Measurements from ENCODE around the gene CACNA1B.

DNA sequence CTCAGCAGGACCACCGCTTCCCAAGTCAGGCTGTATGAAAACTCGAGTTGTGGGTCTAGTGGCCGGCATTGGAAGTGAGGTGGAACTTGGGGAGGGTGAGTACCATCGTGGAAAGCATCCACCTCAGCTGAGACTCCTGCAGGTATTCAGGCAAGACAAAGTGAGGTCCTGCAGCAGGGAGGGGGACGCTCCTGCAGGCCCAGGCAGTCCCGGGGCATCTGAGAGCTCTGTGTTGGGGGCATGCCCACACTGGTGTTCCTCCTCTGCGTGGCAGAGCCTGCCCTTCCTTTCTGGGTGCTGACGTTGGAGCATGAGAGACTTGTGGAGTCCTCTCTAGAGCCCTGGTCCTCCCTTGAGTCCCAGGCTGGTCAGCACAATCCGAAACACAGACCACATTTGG is 187.7 kb downstream of the CACNA1B start:
- TF ChIP-seq POLR2A (IDR thresholded peaks at IDR 0.05; ENCODE audit: low read depth, low read length) (no peak), TAF1 (IDR thresholded peaks at IDR 0.05; ENCODE audit: low read depth, low read length) (no peak), SPI1 (IDR thresholded peaks at IDR 0.05; ENCODE audit: low read depth, low read length) (no peak)

Measured in GM12891 (cell line).